Raji (cell line): ENCODE results near the gene STMN3.
A peak's percentile ranks its signal among the peaks of the same experiment; 100 is the strongest.

Source experiments
- POLR2A ChIP-seq: IDR thresholded peaks from 2 replicates; pipeline ENCODE4 v1.6.1; 2011; ENCODE audit warnings: low read depth, low read length, control low read depth; ENCODE audit not compliant: insufficient read depth

STMN3 gene

GRCh38 chr20:63653041-63653973 lies at the start of gene STMN3:
Gene STMN3 (minus strand): TSS chr20:63653424. CDS start chr20:63653345, 79 bp downstream.
- no peak for TF ChIP-seq POLR2A

- peak; percentile 44; the same call in 1 of the 2 replicates for TF ChIP-seq POLR2A
Measured at GRCh38 chr20:63702036-63702665, 48.9 kb upstream of the STMN3 start.

GRCh38 chr20:63701329-63702035 lies 48.3 kb upstream of the STMN3 start:
- TF ChIP-seq POLR2A: peak; percentile 42; the same call in 1 of the 2 replicates

- no peak for TF ChIP-seq POLR2A
Measured at GRCh38 chr20:63701051-63701328, 47.8 kb upstream of the STMN3 start.

- 0 out of 2 replicates have a peak, but pooled peaks have one; percentile 5 for TF ChIP-seq POLR2A
Measured at GRCh38 chr20:63700199-63701050, 47.2 kb upstream of the STMN3 start.

GRCh38 chr20:63699466-63700198 lies 46.4 kb upstream of the STMN3 start:
- TF ChIP-seq POLR2A: 0 out of 2 replicates have a peak, but pooled peaks have one; percentile 26

GRCh38 chr20:63698739-63699465 lies 45.7 kb upstream of the STMN3 start:
- no peak for TF ChIP-seq POLR2A

GRCh38 chr20:63697868-63698545 lies 44.8 kb upstream of the STMN3 start:
- TF ChIP-seq POLR2A: peak; percentile 25; the same call in 1 of the 2 replicates

- TF ChIP-seq POLR2A: peak; percentile 42; the same call in 1 of the 2 replicates
Measured at GRCh38 chr20:63697357-63697867, 44.2 kb upstream of the STMN3 start.

GRCh38 chr20:63696628-63697356 lies 43.6 kb upstream of the STMN3 start, which contains the start of gene TNFRSF6B:
Gene TNFRSF6B (plus strand): TSS chr20:63696652. CDS start chr20:63696768, 116 bp downstream.
- TF ChIP-seq POLR2A: peak; percentile 24; the same call in 1 of the 2 replicates

GRCh38 chr20:63696306-63696627 lies 43.0 kb upstream of the STMN3 start:
- no peak for TF ChIP-seq POLR2A
